Endothelial cell of umbilical vein (primary cell): ENCODE data around the gene LRP3. TPM values are rescaled to one million over a fixed set of nuclear protein-coding genes. Genes with fewer than 3 reads are reported as not detected.

Source experiments
- BruUV-seq: library from RNA; stranded (reverse); fragments of 400-500 nt; replicated peaks from 2 replicates; lab custom pipeline; 2021; lab: Mats Ljungman, UMichigan
- CTCF ChIA-PET: fragments of 300-600, 350-600 bp; sonication (Branson Sonifier 250); formaldehyde crosslinking; loops from one replicate; lab custom pipeline; 2021; ENCODE audit warnings: antibody characterized with exemption, inconsistent platforms; lab: Charles Lee
- POLR2A ChIA-PET: fragments of 300-600, 350-600 bp; sonication (Branson Sonifier 250); formaldehyde crosslinking; loops from one replicate; lab custom pipeline; 2021; ENCODE audit warnings: antibody characterized with exemption, inconsistent platforms; lab: Charles Lee
- DNase-seq: peaks from one replicate; pipeline ENCODE4 v3.0.0-alpha.2; 2011; ENCODE audit warnings: low read depth, low spot score
- FAIRE-seq: peaks from 2 replicates; lab custom pipeline; 2011; peaks lifted over from hg19 to GRCh38; lab: Jason Lieb, UNC
- H2AFZ ChIP-seq: 2 replicates; pipeline ENCODE4 v1.6.0; 2012; ENCODE audit warnings: low read depth, low read length, control low read depth, inconsistent platforms
- H3K27ac ChIP-seq: 2 replicates; pipeline ENCODE4 v1.5.1; 2011; ENCODE audit warnings: low read depth, mild to moderate bottlenecking, control low read depth, low read length, moderate library complexity; ENCODE audit not compliant: insufficient read depth
- H3K27me3 ChIP-seq, 2 experiments: 2 replicates each; pipeline versions ENCODE4 v1.6.0 to v1.6.1; 2011; ENCODE audit warnings: low read length in 2 of 2, mixed read lengths in 1 of 2; ENCODE audit not compliant: control insufficient read depth in 2 of 2, insufficient read depth in 2 of 2
- H3K36me3 ChIP-seq, 2 experiments: 2 replicates in 1 of 2; 3 replicates in 1 of 2; pipeline ENCODE4 v1.5.1; 2011; ENCODE audit warnings: low read length in 2 of 2, mild to moderate bottlenecking in 1 of 2, moderate library complexity in 1 of 2; ENCODE audit not compliant: control insufficient read depth in 2 of 2, insufficient read depth in 2 of 2; ENCODE audit errors: extremely low read depth in 1 of 2
- H3K4me1 ChIP-seq: 3 replicates; pipeline ENCODE4 v1.5.1; 2011; ENCODE audit warnings: mild to moderate bottlenecking, low read length; ENCODE audit not compliant: control insufficient read depth, insufficient read depth; ENCODE audit errors: extremely low read depth
- H3K4me2 ChIP-seq: 2 replicates; pipeline ENCODE4 v1.6.1; 2011; ENCODE audit warnings: low read length, control low read depth, mixed read lengths; ENCODE audit not compliant: insufficient read depth
- H3K4me3 ChIP-seq, 3 experiments: fragments of 200-600 bp in 1 of 3; sonication (generic), shearing (Covaris generic) in 1 of 3; replicated peaks in 1 of 3; 2 replicates each; pipeline ENCODE4 v1.5.1; 2011 to 2016; ENCODE audit warnings: control low read depth in 3 of 3, low read length in 3 of 3, mild to moderate bottlenecking in 2 of 3, inconsistent platforms in 1 of 3, low read depth in 1 of 3, moderate library complexity in 1 of 3; ENCODE audit not compliant: insufficient read depth in 1 of 3
- H3K79me2 ChIP-seq: 2 replicates; pipeline ENCODE4 v1.6.0; 2012; ENCODE audit warnings: low read length, inconsistent platforms; ENCODE audit not compliant: control insufficient read depth, insufficient read depth
- H3K9ac ChIP-seq: replicated peaks from 2 replicates; pipeline ENCODE3; 2011; ENCODE audit warnings: low read length, control low read depth; ENCODE audit not compliant: insufficient read depth; ENCODE audit errors: extremely low read depth
- H3K9me1 ChIP-seq: replicated peaks from 3 replicates; pipeline ENCODE4 v1.6.0; 2011; ENCODE audit warnings: mild to moderate bottlenecking, low read length; ENCODE audit not compliant: control insufficient read depth, insufficient read depth; ENCODE audit errors: extremely low read depth
- H3K9me3 ChIP-seq: replicated peaks from 2 replicates; pipeline ENCODE4 v1.5.1; 2012; ENCODE audit warnings: low read length, inconsistent platforms; ENCODE audit not compliant: control insufficient read depth, insufficient read depth
- H4K20me1 ChIP-seq: replicated peaks from 2 replicates; pipeline ENCODE3; 2011; ENCODE audit warnings: mild to moderate bottlenecking, low read length; ENCODE audit not compliant: control insufficient read depth, insufficient read depth; ENCODE audit errors: extremely low read depth
- EZH2 ChIP-seq: IDR thresholded peaks from 2 replicates; pipeline ENCODE4 v1.6.1; 2012; ENCODE audit warnings: borderline replicate concordance, low read depth, mild to moderate bottlenecking, moderate library complexity, low read length, inconsistent platforms; ENCODE audit not compliant: severe bottlenecking
- FOS ChIP-seq: IDR thresholded peaks from 2 replicates; pipeline ENCODE4 v1.6.1; 2011; ENCODE audit warnings: mild to moderate bottlenecking, low read length, moderate library complexity, borderline replicate concordance; ENCODE audit not compliant: insufficient read depth
- GATA2 ChIP-seq: IDR thresholded peaks from 2 replicates; pipeline ENCODE4 v1.7.0; 2011; ENCODE audit warnings: low read depth, mild to moderate bottlenecking, moderate library complexity, mixed read lengths, low read length; ENCODE audit not compliant: insufficient read length, insufficient read depth
- JUN ChIP-seq: IDR thresholded peaks from 2 replicates; pipeline ENCODE4 v1.6.1; 2011; ENCODE audit warnings: borderline replicate concordance, low read depth; ENCODE audit not compliant: insufficient read length, insufficient read depth
- MAX ChIP-seq: IDR thresholded peaks from 2 replicates; pipeline ENCODE4 v1.6.1; 2011; ENCODE audit not compliant: insufficient read depth, insufficient read length
- MYC ChIP-seq: IDR thresholded peaks from one replicate; pipeline ENCODE4 v1.6.1; 2011; ENCODE audit warnings: mild to moderate bottlenecking, low read depth, low read length
- POLR2A ChIP-seq: IDR thresholded peaks from 2 replicates; pipeline ENCODE4 v1.6.1; 2012; ENCODE audit warnings: low read depth, mild to moderate bottlenecking, control low read depth, low read length
- POLR2AphosphoS5 ChIP-seq: IDR thresholded peaks from 2 replicates; pipeline ENCODE4 v1.6.1; 2012; ENCODE audit warnings: low read depth, mild to moderate bottlenecking, control low read depth, low read length, moderate library complexity; ENCODE audit not compliant: insufficient read depth
- dilution Hi-C: fragments of 300-500 bp; cut with MboI; formaldehyde crosslinking; loops from one replicate; pipeline ENCODE4 v1.15.0; 2019; ENCODE audit warnings: low sequenced_read_pairs; ENCODE audit not compliant: extremely low pct_ligation_motif_present
- intact Hi-C: fragments of 100-400 bp; cut with micrococcal nuclease; formaldehyde crosslinking; loops from one replicate; pipeline ENCODE4 v1.10.0; 2022
- polyA plus RNA-seq, 4 experiments: library from polyadenylated mRNA; depleted of rRNA in 3 of 4; stranded (reverse) in 3 of 4; unstranded in 1 of 4; fragments of >200 nt; gene quantifications; 2 replicates each; pipeline versions ENCODE4 v1.2.1 to v1.2.3, GENCODE V29; 2011 to 2012; ENCODE audit warnings: missing spikeins in 1 of 4
- total RNA-seq: library from RNA; stranded (reverse); gene quantifications from 2 replicates; pipeline ENCODE4 v1.2.3, GENCODE V29; 2021
- TF ChIP-seq, protein P1 (sequence below), 2 donors: IDR thresholded peaks; 1 replicate in 1 of 2; 2 replicates in 1 of 2; pipeline ENCODE4 v1.5.1; 2011; ENCODE audit warnings: low read length in 2 of 2, mild to moderate bottlenecking in 2 of 2, moderate library complexity in 2 of 2, control low read depth in 1 of 2, inconsistent platforms in 1 of 2, low read depth in 1 of 2; ENCODE audit not compliant: insufficient read depth in 1 of 2; ENCODE audit errors: extremely low read depth in 1 of 2

LRP3 gene
- total and polyA plus RNA-seq, 2 donors (not counting 3 experiments of a cell fraction or from before 2014, with no cell fraction given), result 14.3 to 19.4 TPM

DNA sequence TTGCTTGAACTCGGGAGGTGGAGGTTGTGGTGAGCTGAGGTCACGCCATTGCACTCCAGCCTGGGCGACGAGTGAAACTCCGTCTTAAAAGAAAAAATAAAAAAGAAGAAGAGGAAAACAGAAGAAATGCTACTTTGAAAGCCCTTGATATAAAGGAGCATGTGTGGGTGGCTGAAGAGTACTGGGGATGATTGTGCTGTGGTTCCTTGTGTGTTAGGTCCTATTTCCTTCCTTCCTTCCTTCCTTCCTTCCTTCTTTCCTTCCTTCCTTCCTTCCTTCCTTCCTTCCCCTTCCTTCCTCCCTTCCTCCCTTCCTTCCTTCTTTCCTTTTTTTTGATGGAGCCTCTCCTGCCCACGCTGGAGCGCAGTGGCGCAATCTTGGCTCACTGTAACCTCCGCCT is 47.9 kb upstream of the LRP3 start:
- no peak overlapping the region for H3K4me3 ChIP-seq
- H3K36me3 ChIP-seq, result no peaks in the 10 kb centered on the region
- TF ChIP-seq JUN, result no peak
- no peak for TF ChIP-seq GATA2
- TF ChIP-seq FOS, result no peak
- no peak for TF ChIP-seq POLR2A
- no peak for TF ChIP-seq MYC
- TF ChIP-seq POLR2AphosphoS5, result no peak
- TF ChIP-seq, protein P1, sequence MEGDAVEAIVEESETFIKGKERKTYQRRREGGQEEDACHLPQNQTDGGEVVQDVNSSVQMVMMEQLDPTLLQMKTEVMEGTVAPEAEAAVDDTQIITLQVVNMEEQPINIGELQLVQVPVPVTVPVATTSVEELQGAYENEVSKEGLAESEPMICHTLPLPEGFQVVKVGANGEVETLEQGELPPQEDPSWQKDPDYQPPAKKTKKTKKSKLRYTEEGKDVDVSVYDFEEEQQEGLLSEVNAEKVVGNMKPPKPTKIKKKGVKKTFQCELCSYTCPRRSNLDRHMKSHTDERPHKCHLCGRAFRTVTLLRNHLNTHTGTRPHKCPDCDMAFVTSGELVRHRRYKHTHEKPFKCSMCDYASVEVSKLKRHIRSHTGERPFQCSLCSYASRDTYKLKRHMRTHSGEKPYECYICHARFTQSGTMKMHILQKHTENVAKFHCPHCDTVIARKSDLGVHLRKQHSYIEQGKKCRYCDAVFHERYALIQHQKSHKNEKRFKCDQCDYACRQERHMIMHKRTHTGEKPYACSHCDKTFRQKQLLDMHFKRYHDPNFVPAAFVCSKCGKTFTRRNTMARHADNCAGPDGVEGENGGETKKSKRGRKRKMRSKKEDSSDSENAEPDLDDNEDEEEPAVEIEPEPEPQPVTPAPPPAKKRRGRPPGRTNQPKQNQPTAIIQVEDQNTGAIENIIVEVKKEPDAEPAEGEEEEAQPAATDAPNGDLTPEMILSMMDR (IDR thresholded peaks at IDR 0.05; ENCODE audit: extremely low read depth in 1 of 2, insufficient read depth in 1 of 2, low read depth in 1 of 2, low read length in 2 of 2), result no peak
- TF ChIP-seq MAX, result no peak
- TF ChIP-seq EZH2, result no peak
- FAIRE-seq, result no peak
- H4K20me1 ChIP-seq, result no peaks in the 10 kb centered on the region
- no peaks in the 10 kb centered on the region for H3K9me1 ChIP-seq
- H3K27ac ChIP-seq, result no peak overlapping the region
- H3K9me3 ChIP-seq, result no peaks in the 10 kb centered on the region
- H3K79me2 ChIP-seq, result no peaks in the 10 kb centered on the region
- no peak for DNase-seq
- no peaks in the 10 kb centered on the region for H3K27me3 ChIP-seq
- H3K4me2 ChIP-seq, result no peak overlapping the region
- intact Hi-C loops, result no loop called here
- dilution Hi-C loops, result no loop called here
- POLR2A ChIA-PET, result no interaction called here
- CTCF ChIA-PET, result interaction anchor here (3.4 kb wide), 1 partner anchor 38 kb away, joined by 68 read pairs; no protein-coding TSS in a partner anchor
- no peaks in the 10 kb centered on the region for H3K4me1 ChIP-seq
- H3K9ac ChIP-seq, result no peak overlapping the region
- H2AFZ ChIP-seq, result no peak overlapping the region
- no TSS peak for BruUV-seq
